GM18907 (cell line): ENCODE results near the gene PUM2.
"Not testable (repeated sequence)": the region's sequence is repeated elsewhere in the genome, so short reads cannot be mapped to it uniquely, and the experiment has no call there.

ENCODE experiments used
- ATAC-seq: cut with Tn5 transposase; IDR thresholded peaks from one replicate; pipeline ENCODE4 v1.9.1; 2021; ENCODE audit warnings: mild to moderate bottlenecking, moderate library complexity; ENCODE audit not compliant: unreplicated experiment

The PUM2 gene

DNA sequence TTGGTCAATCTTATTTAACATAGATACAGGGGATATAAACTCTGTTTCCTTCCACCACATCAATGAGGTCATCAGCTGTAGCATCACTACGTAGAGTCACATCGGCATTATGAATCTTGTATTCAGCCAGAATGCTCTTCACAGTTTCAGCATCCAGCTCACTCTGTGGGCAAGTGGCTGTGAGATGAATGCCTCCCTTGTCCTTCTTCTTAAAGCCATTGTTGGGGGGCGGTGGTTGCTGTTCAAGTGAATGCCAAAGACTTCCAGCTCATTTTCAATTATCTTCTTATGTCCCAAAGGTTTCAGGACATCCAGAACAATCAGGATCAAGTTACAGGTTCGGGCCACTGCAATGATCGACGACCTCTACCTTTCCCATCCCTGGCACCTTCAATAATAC is 110.4 kb downstream of the PUM2 start:
- not testable (repeated sequence) for ATAC-seq

DNA sequence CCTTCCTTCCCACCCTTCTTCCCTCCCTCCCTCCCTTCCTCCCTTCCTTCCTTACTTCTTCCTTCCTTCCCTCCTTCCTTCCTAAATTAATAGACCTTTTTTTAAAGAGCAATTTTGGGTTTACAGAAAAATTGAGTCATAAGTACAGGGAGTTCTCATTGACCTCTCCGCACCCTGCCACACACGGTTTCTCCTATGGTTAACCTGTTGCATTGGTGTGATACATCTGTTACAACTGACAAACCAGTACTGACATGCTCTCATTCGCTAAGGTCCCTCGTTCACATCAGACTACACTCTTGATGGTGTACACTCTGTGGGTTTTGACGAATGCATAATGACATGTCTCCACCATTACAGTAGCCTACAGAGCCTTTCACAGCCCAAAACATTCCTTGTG is 114.1 kb downstream of the PUM2 start:
- ATAC-seq: no peak

DNA sequence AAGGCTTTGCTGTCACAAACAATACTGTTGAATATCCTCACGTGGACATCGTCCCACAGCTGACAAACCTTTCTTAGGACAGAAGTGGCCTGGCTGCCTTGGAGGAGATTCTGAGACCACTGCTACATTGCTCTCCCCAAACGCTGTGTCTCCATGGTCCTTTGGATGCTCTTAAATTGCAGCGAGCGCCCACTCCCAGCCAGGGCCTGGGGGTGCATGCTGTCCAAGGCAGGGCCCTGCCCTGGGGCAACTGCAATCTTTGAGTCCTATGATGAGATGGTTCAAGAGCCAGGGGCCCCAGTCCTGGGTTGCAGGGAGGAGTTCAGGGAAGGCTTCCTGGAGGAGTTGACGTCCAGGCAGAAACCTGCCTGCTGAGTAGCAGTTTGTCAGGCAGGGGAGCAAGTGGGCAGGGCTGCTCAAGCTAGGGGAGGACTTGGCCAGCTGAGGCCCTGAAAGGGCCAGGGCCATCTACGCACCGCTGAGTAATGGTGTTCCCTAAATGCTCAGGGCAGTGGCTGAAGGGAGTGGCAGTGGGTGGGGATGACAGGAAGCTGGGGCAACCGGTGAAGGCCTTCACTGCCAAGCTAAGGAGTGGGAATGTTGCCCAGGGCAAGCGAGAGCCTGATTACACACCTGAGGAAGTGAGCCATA is 114.9 kb downstream of the PUM2 start:
- ATAC-seq: no peak

DNA sequence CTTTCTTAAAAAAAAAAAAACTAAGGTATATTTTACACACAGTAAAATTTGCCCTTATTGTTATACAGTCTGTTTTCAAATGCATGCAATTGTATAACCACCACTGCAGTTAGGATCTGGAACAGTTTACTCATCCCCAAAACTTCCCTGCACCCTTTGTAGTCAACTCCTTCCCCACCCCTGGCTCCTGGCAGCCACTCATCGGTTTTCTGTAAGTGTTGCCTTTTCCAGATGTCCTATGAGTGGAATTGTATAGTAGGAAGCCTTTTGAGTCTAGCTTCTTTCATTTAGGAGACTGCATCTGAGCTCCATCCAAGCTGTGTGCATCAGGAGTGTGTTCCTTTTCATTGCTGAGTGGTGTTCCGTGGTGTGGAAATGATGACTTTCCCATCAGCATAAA is 116.0 kb downstream of the PUM2 start:
- not testable (repeated sequence) for ATAC-seq

DNA sequence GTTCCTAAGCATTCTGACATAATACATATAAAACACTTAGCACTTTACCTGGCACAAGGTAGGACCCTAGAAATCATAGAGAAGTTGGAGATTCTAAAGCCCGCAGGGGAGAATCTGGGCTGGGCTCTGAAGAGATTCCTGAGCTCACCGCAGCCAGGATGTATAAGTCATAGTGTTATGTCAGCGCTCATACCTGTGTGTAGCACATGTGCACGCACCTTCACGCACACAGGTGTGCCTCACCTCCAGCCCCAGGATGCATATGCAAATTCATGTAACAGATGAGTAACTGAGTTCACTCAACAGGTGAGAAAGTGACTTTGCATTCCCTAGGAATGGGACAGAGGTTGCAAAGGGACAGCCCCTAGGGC is 117.8 kb downstream of the PUM2 start:
- no peak for ATAC-seq

DNA sequence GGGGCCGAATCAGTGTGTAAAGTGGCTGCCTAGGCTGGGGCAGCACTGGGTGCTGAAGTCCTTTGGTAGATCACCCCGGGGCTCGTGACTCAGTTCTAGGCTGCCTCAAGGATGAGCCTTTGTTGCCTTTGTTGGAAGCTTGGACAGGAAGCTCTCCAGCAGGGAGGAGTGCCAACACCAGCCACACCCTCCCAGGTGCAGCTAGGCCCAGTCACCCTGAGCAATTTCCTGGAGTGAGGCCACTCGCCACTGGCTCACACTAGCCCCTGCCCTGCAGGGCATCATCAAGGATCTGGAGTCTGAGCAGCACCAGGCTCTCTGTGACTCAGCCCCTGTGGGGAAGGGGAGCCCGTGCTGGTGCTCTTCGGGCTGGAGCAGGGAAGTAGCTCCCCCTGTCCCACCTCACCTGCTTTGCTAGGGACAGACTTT is 119.0 kb downstream of the PUM2 start:
- ATAC-seq: no peak

DNA sequence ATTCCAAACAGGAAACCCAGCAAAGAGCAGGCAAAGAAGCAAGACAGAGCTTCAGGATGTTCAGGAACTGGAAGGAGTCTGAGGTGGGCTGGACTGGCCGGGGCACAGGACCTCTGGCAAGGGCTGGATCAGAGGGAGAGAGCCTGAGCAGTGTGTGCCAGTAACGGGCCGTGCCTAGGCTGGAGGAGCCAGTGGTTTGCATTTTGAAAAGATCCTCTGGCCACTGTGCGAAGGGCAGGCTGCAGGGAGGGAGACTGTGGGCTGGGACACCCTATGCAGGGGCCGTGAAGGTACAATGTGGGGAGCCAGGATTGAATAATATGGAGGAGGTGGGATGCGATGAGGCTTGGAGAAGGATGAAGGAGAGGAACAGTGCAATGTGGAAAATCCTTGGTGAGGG is 119.5 kb downstream of the PUM2 start:
- no peak for ATAC-seq

DNA sequence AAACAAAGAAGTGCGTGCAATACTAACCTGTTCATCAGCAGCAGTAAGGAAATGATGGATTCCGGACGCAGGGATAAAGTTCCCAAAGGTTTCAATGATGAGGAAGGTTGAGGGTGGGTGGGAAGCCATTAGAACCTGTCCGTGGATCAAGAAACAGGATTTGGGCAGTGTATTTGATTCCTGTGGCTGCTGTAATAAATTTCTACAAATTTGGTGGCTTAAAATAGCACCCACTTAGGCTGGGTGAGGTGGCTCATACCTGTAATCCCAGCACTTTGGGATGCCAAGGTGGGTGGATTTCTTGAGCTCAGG is 120.6 kb downstream of the PUM2 start:
- ATAC-seq: no peak

DNA sequence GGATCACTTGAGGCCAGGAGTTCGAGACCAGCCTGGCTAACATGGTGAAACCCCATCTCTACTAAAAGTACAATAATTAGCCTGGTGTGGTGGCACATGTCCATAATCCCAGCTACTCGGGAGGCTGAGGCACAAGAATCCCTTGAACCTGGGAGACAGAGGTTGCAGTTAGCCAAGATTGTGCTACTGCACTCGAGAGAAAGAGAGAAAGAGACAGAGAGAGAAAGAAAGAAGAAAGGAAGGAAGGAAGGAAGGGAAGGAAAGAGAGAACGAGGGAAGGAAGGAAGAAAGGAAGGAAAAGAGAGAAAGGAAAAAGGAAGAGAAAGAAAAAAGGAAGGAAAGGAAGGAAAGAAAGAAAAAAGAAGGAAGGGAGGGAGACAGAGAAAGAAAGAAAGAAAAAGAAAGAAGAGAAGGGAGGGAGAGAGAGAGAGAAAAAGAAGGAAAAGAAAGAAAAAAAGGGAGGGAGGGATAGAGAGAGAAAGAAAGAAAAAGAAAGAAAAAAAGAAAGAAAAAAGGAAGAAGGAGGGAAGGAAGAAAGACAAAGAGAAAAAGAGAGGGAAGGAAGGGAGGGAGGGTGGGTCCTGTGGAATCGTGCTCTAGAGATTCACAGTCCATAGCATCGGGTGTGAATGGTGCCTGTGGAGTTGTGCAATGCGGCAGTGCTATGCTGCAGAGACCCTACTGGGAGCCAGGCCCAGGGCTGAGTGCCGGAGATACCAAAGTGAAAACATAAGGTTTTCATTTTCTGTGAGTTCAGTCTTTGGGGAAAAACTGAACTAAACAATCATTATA is 121.1 kb downstream of the PUM2 start:
- no peak for ATAC-seq

DNA sequence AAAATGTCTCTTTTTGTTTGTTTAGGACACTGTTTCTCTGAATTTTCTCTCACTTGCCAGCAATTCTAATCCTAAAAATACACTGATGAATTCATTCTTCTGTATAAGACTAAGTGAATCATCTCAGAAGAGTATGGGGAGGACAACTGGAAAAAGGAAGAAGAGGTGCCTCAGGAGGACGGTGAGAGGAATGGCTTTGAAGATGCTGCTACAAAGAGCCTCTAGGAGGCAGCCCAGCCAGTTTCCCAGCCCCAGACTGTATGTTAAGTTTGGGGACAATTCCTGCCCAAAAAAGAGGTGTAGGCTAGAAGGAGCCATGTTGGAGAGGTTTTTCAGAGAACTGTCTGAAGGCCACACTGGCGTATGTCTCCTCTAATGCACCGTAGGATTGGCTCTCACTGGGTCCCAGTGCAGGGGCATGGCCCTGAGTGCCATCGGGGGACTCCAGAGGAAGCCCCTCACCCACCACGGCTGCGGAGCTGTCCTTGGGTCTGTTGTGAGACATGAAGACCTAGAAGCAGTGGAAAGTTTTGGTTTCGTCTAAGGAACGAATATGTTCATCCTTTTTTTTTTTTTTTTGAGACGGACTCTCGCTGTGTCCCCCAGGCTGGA is 122.6 kb downstream of the PUM2 start:
- ATAC-seq: no peak

DNA sequence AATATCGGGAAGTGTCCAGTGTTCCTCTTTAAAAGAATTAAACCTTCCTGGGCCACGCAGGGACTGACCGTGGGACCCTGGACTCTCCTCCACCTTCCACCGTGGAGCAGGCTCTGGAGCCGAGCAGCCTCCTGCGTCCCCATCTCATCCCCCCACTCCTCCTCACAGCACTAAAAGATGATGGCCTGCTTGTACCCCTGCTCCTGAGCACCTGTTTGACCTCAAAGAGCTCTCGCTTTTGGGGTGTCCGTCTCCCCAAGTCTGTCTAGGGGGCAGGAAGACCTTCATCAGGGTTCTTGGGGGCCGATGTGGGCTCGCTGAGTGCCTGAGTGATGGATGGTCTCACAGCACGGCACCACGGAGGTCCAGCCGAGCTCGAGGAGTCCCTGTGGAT is 124.5 kb downstream of the PUM2 start:
- no peak for ATAC-seq

DNA sequence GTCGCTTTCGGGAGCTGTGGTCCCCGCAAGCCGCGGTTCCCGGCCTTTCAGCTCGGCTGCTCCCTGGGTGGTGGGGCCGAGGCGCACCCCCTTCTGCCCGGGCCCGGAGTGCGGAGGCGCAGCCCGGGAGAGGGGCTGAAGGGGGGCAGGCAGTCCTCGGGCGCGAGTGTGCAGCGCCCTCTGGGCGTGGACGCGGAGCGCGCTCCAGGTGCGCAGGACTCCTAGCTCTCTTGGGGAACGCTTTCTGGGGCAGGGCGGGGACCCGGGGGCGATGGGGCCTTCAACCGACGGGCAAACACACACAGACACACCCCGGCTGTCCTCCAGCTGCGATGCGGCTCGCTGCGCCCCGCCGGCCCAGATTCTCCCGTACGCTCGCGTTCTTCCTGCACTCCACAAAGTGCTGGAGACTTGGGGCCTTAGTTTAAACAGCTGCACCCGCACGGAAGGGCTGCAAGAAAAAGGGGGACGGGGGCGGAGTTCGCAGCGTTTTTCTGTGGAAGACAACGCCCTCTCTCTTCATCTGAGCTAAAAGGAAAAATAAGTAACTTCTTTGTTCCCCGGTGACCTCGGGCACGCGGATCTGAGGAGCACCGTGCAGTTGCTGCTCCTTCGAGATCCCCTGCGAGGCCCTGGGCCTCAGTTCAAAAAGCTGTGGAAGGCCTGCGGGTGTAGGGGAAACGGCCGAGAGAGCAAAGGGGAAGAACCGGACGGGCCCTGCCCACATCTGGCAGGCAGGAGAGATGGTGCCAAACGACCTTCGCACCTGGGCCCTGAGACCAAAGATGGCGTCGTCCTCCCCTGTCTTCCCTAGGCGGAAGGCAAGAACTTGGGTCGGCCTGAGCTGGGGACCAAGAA is 125.1 kb downstream of the PUM2 start:
- peak; percentile 62 for ATAC-seq

DNA sequence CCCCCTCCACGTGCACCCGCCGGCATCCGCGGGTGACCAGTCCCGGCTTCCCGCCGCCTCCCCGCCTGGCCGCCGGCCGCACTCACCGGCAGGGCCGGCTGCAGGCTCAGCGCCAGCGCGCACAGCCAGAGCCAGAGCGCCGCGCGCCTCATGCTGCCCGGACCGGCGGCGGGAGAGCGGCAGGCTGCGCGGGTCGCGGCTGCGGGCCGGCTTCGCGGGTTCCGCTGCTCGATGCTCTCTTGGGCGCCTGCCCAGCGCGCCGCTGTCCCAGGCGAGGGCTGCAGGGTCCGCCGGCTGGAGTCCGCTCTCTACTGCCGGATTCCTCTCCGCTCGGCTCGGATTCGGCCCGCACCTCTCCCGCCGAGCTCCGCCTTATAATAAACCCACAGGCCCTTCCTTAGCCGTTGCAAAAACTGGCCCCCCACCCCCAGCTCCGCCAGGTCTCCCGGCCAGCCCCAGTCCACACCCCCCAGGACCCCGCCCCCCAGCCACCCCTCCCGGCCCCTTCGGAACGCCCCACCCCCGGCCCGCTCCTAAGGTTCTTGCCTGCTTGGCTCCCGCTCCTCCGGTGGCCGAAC is 125.8 kb downstream of the PUM2 start, which contains the start of gene SDC1:
TSS of gene SDC1 (minus strand) at position 415 of the 578 bp plus-strand sequence. CDS start at position 152, 263 bp downstream.
- ATAC-seq: peak; percentile 31

DNA sequence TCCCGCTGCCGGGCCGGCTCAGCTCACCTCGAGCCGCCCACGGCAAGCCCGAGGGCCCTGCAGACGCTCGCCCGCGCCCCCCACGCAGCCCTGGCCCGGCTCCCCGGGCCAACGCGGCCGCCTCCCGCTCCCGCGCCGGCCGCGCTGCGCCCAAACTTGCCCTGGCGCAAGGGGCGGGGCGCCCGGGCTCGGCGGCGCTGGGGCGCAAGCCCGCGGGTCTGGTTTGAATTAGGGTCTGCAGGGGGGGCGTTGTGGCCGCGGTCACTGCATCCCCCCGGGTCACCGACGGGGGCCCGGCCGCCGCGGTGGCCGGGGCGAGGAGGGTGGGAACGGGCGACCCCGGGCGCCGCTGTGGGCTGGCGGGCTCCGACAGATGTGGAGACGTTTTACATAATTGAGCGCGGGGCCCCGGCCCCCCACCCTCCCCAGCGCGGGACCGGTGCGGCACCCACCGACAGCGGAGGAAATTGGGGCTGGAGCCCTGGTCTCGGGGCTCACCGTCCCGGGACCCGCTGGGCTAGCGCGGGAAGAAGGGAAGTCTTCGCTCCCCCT is 126.4 kb downstream of the PUM2 start:
- peak; percentile 32 for ATAC-seq

DNA sequence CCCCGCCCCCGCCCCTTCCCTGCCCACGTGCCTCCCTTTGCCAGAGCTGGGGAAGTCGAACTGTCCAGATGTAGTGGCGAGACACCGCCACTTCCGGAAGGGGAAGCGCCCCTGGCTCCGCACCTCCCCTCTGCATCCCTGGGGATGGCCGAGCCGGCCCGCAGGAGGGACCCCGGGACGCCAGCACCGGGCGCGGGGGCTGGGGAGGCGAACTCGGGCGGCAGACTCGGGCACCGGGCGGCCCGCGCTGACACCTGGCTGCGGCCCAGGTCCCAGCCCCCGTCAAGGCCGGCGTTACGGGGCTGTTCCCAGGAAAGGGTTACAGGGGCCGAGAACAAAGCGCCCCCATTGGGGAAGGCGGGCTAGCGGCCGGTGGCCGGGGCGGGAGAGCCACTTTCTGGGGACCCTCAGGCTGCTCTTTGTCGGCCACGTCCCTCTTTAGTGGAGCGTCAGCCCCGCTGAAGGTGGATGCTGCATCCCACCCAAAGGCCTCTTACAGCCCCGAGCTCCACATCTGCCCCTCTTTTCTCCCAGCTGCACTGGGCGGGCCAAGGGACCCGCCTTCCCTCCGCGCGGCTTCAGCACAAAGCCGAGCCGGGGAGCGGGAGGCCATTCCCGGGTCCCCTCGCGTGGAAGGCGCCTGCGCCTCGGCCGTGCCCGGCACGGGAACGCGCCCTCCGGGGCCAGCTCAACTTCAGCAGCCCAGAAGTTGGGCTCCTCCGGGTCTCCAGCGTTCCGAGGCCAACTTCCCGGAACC is 127.1 kb downstream of the PUM2 start:
- peak; percentile 32 for ATAC-seq

DNA sequence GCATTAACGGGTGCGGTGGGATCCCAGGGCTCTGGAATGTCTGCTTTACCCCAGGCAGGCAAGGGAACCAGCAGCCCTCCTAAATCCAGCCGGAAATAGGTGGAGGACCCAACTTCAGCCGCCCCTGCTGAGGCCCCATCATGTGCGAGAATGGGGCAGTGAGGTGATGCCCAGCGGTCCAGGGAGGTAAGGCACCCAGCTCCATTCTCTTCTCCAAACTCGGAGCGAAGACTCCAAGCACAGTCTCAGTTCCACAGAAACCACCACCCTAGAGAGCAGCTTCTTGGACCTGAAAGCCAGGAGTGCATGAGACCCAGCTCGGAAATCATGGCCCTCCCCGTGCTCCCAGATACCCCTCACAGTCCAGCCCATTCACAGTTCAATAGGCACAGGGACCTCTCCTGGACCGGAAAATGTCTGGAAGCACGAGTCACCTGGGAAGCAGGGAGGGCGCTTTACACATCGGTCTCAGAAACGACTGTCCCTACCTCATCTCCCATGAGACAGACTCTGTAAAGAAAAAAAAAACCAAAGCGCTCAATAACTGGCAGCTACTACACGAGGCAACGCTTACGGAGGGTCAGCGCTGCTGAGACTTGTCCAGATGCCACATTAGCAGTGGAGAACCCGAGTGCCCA is 127.8 kb downstream of the PUM2 start:
- no peak for ATAC-seq

DNA sequence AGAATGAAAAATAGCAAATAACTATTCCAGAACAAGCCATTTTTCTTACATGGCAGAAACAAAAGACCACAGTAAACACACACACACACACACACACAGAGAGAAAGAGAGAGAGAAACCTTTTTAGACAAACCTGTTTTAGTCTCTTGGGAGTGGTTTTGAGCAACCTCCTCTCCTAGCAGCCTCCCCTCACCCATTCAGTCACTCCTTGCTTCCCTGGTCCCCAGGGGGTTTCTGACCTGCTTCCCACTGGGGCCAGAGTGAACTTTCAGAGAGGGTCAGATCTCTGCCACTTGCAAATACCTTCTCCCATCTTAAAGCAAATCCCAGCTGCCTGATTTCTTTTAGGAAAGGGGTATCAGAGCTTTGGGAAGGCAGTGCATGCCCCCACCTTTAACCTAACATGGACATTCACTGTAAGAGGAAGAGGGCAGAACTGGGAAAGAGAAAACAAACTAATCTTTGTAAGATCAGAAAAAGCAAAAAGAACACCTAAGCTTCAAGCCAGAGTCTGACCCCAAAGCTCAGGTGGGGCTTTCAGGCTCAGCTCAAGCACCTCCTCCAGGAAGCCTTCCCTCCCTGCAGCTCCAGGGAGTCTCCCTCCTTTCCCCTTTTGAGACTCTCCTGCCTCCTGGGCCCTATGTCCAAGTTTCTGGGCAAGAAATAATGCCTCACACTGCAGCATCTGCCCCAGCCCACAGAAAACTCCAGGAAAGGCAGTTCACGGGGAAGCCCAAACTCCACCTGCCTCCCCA is 128.5 kb downstream of the PUM2 start:
- ATAC-seq: no peak

DNA sequence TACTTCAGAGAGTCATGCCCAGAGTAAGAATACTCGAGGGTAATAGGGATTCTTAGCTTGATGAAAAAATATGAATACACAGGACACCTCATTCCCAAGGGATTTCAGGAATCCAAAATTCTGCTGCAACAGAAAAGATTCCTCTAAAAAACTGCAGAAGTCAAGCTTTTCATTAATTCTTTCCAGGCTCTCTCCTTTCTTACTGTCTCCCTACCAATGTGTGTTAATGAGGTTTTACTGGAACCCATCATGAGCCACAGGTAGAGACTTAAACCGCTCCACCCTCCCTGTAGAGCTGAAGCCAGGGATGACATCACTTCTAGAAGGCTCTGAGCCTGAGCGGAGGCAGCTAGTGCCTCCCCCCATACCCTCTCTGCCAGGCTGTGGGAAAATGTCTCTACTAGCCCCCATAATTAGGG is 129.1 kb downstream of the PUM2 start:
- no peak for ATAC-seq
